K562 (cell line): Measurements from ENCODE around the gene MSL3. TPM values are rescaled to one million over a fixed set of nuclear protein-coding genes. Genes with fewer than 3 reads are reported as not detected.

Experiments
- ATAC-seq: fragments of 200-7000 bp; cut with Tn5 transposase; 3 replicates; pipeline ENCODE4 v1.9.1; 2020; ENCODE audit warnings: moderate library complexity
- BruUV-seq: library from RNA; stranded (reverse); fragments of 400-500 nt; replicated peaks from 2 replicates; lab custom pipeline; 2021; lab: Mats Ljungman, UMichigan
- CTCF ChIA-PET: fragments of 300-600 bp; formaldehyde crosslinking; extraction: SDS; loops from one replicate; lab custom pipeline; 2021; ENCODE audit warnings: low intra/inter-chr PET ratio; lab: Yijun Ruan, JAX
- POLR2A ChIA-PET: fragments of 300-600, 350-650 bp; sonication (Branson Sonifier 250); formaldehyde crosslinking; extraction: SDS; loops from one replicate; lab custom pipeline; 2021; ENCODE audit warnings: antibody characterized with exemption, inconsistent platforms; lab: Yijun Ruan, JAX
- DNase-seq, 4 experiments: peaks; one replicate each; pipeline versions ENCODE4 v3.0.0 to v3.0.0-alpha.2; 2011 to 2018; ENCODE audit warnings: low spot score in 3 of 4, mixed read lengths in 3 of 4; ENCODE audit errors: extremely low read depth in 1 of 4
- FAIRE-seq: peaks from 2 replicates; lab custom pipeline; 2011; peaks lifted over from hg19 to GRCh38; lab: Jason Lieb, UNC
- H2AFZ ChIP-seq: 2 replicates; pipeline ENCODE4 v1.6.0; 2011; ENCODE audit warnings: low read depth, low read length, control low read depth, inconsistent platforms
- H3K27ac ChIP-seq: fragments of 200-600 bp; 3 replicates; pipeline ENCODE4 v1.8.0; 2011; ENCODE audit warnings: low read depth, mild to moderate bottlenecking, control low read depth, inconsistent platforms, low read length, moderate library complexity, mixed read lengths; ENCODE audit errors: extremely low read depth
- H3K27me3 ChIP-seq, 2 experiments: fragments of 300-600 bp in 1 of 2; 2 replicates in 1 of 2; 3 replicates in 1 of 2; pipeline versions ENCODE4 v1.6.0 to v1.8.0; 2011; ENCODE audit warnings: inconsistent platforms in 2 of 2, low read length in 2 of 2, mild to moderate bottlenecking in 1 of 2, mixed read lengths in 1 of 2, moderate library complexity in 1 of 2; ENCODE audit not compliant: control insufficient read depth in 2 of 2, insufficient read depth in 2 of 2
- H3K36me3 ChIP-seq: fragments of 300-600 bp; 3 replicates; pipeline ENCODE4 v1.8.0; 2011; ENCODE audit warnings: mild to moderate bottlenecking, low read length, inconsistent platforms; ENCODE audit not compliant: control insufficient read depth, insufficient read depth
- H3K4me1 ChIP-seq, 2 experiments: fragments of 200-600 bp in 1 of 2; replicated peaks in 1 of 2; 2 replicates in 1 of 2; 3 replicates in 1 of 2; pipeline versions ENCODE4 v1.5.1 to v1.8.0; 2011; ENCODE audit warnings: inconsistent platforms in 2 of 2, low read length in 2 of 2, mild to moderate bottlenecking in 1 of 2, mixed read lengths in 1 of 2, moderate library complexity in 1 of 2; ENCODE audit not compliant: control insufficient read depth in 2 of 2, insufficient read depth in 2 of 2
- H3K4me2 ChIP-seq: 2 replicates; pipeline ENCODE4 v1.6.1; 2011; ENCODE audit warnings: low read length, control low read depth, inconsistent platforms, mixed read lengths; ENCODE audit not compliant: insufficient read depth
- H3K4me3 ChIP-seq: fragments of 200-600 bp; sonication (generic), shearing (Covaris generic); 2 replicates; pipeline ENCODE4 v1.5.1; 2016; ENCODE audit warnings: control low read depth, inconsistent platforms
- H3K79me2 ChIP-seq: fragments of 200-600 bp; 3 replicates; pipeline ENCODE4 v1.8.0; 2011; ENCODE audit warnings: low read length, inconsistent platforms; ENCODE audit not compliant: control insufficient read depth, insufficient read depth
- H3K9ac ChIP-seq, 2 experiments: 2 replicates each; pipeline versions ENCODE4 v1.6.0 to v1.6.1; 2011; ENCODE audit warnings: low read depth in 2 of 2, low read length in 2 of 2, control low read depth in 1 of 2, inconsistent platforms in 1 of 2, mild to moderate bottlenecking in 1 of 2, mixed read lengths in 1 of 2; ENCODE audit not compliant: insufficient read depth in 1 of 2
- H3K9me1 ChIP-seq: one replicate; pipeline ENCODE4 v1.6.0; 2011; ENCODE audit warnings: inconsistent platforms, mild to moderate bottlenecking, low read length, moderate library complexity; ENCODE audit not compliant: control insufficient read depth, insufficient read depth
- H3K9me3 ChIP-seq: replicated peaks from 2 replicates; pipeline ENCODE4 v1.5.1; 2011; ENCODE audit warnings: low read depth, low read length, inconsistent platforms; ENCODE audit not compliant: control insufficient read depth, insufficient read depth
- H4K20me1 ChIP-seq: replicated peaks from 2 replicates; pipeline ENCODE4 v1.6.1; 2011; ENCODE audit warnings: low read length, inconsistent platforms, mixed read lengths; ENCODE audit not compliant: control insufficient read depth, insufficient read depth
- BRF1 ChIP-seq: IDR thresholded peaks from 3 replicates; pipeline ENCODE4 v1.6.1; 2011; ENCODE audit warnings: borderline replicate concordance, mild to moderate bottlenecking; ENCODE audit not compliant: insufficient read length; ENCODE audit errors: extremely low read depth
- FOXK2 ChIP-seq, 2 experiments: fragments of 450-650 bp; IDR thresholded peaks in 1 of 2; conservative IDR thresholded peaks in 1 of 2; 2 replicates each; pipeline ENCODE4 v1.6.1; 2016; ENCODE audit warnings: low read depth in 2 of 2, mild to moderate bottlenecking in 1 of 2
- IFI16 ChIP-seq: fragments of 250-450 bp; sonication (Bioruptor Pico); IDR thresholded peaks from 2 replicates; pipeline ENCODE4 v2.1.2; 2022; ENCODE audit warnings: mild to moderate bottlenecking, inconsistent platforms
- LEF1 ChIP-seq: fragments of 450-650 bp; IDR thresholded peaks from 2 replicates; pipeline ENCODE4 v1.6.1; 2016; ENCODE audit warnings: mild to moderate bottlenecking
- PHF20 ChIP-seq: fragments of 450-650 bp; IDR thresholded peaks from 2 replicates; pipeline ENCODE4 v1.6.1; 2018; ENCODE audit not compliant: partially characterized antibody
- ZNF384 ChIP-seq: IDR thresholded peaks from 2 replicates; pipeline ENCODE4 v1.6.1; 2012; ENCODE audit warnings: low read depth, low read length, improper control_type of control experiment
- ZNF785 ChIP-seq: fragments of 250-450 bp; sonication (Bioruptor Pico); IDR thresholded peaks from 2 replicates; pipeline ENCODE4 v1.4.0; 2020; ENCODE audit warnings: mild to moderate bottlenecking
- WGBS: fragments of 100-300 bp; shearing (Covaris generic); methylation state at CpG from one replicate; pipeline ENCODE4 v1.1.6; 2016; ENCODE audit warnings: low coverage, mixed read lengths; ENCODE audit not compliant: insufficient coverage; ENCODE audit errors: missing lambda C conversion rate; 5-methylcytosine and 5-hydroxymethylcytosine counted together
- in situ Hi-C: fragments of 300-500 bp; cut with MboI; formaldehyde crosslinking; loops from 4 replicates; pipeline ENCODE4 v1.15.0; 2018; ENCODE audit warnings: inconsistent platforms, mixed read lengths
- intact Hi-C: fragments of 100-400 bp; cut with micrococcal nuclease; formaldehyde crosslinking; loops from 2 replicates; pipeline ENCODE4 v1.14.2; 2022
- polyA plus RNA-seq, 8 experiments: library from polyadenylated mRNA; depleted of rRNA in 4 of 8; stranded (reverse) in 5 of 8; unstranded in 3 of 8; fragments of >200 nt; fragmentation: Nextera tagmentation in 2 of 8; fragmentation: Illumina TruSeq in 1 of 8; extraction: Ambion mirVana in 2 of 8; extraction: Trizol in 1 of 8; gene quantifications; 2 replicates each; pipeline versions ENCODE4 v1.2.1 to v1.2.3, GENCODE V29; 2011 to 2014; ENCODE audit warnings: inconsistent platforms in 1 of 8, missing spikeins in 1 of 8
- total RNA-seq, 7 experiments: library from RNA; depleted of rRNA in 6 of 7; stranded (reverse); fragments of >200 nt in 6 of 7; fragmentation: Illumina TruSeq in 2 of 7; extraction: Trizol in 2 of 7; gene quantifications; 2 replicates each; pipeline versions ENCODE4 v1.2.1 to v1.2.3, GENCODE V29; 2011 to 2021; ENCODE audit warnings: low replicate concordance in 1 of 7
- TF ChIP-seq, protein P1 (sequence below): IDR thresholded peaks from 2 replicates; pipeline ENCODE4 v1.6.1; 2011; ENCODE audit not compliant: insufficient read length; ENCODE audit errors: extremely low read depth
- TF ChIP-seq, protein P2 (sequence below): fragments of 450-650 bp; formaldehyde crosslinking; IDR thresholded peaks from 2 replicates; pipeline ENCODE4 v1.4.0; 2020; ENCODE audit warnings: mild to moderate bottlenecking, mixed read lengths
- TF ChIP-seq, protein P3 (sequence below): fragments of 250-450 bp; sonication (Bioruptor Pico); IDR thresholded peaks from 2 replicates; pipeline ENCODE4 v1.4.0; 2020
- TF ChIP-seq, protein P4 (sequence below): conservative IDR thresholded peaks from 2 replicates; pipeline ENCODE4 v1.6.1; 2011; ENCODE audit warnings: low read depth, mild to moderate bottlenecking, low read length; ENCODE audit not compliant: control insufficient read depth

MSL3 gene
- total and polyA plus RNA-seq, 9 of the 15 experiments (the other 6 are each of a cell fraction or from before 2014, with no cell fraction given), result 21.3 to 39.9 (median 27.1) TPM

DNA sequence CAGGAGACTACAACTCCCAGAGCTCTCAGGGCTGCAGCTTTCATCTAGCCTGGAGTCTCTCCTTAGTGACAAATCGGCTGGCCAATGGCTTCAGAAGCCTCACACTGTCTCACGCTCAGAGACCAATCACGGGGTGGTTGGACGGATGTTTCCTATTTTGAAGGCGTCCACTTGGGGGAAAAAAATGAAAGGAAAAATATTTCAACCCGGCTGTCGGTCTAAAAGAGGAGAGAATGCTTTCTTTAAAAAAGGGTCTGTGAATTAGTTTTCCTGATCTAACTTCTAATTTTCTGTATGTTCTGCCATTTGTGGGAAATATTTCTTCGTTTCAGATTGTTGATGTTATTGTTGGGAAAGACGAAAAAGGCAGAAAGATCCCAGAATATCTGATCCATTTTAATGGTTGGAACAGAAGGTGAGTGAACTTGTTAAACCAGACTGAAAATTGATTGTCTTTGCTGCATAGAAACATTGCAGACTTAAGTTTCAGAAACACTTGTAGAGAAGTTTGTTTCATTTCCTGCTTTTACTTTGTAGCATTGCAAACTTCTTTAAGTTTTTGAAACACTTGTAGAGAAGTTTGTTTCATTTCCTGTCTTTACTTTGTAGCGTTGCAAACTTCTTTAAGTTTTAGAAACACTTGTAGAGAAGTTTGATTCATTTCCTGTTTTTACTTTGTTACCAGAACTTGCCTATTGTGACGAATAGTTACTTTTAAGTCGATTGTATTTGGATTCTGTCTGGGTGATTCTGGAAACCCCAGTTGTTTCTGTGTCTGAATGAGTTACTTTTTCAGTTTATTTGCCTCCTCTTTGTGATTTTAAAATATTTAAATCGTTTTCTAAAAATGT is 1.6 kb downstream of the MSL3 start:
- Histone ChIP-seq H2AFZ (peak overlapping the region; percentile 64), H3K4me2 (peak overlapping the region; percentile 92), H4K20me1 (no peaks in the 10 kb centered on the region), H3K27me3 (no peaks in the 10 kb centered on the region), H3K9me3 (no peaks in the 10 kb centered on the region), H3K9me1 (no peaks in the 10 kb centered on the region), H3K4me1 (peaks cover 14 to 17% of the 10 kb centered on the region in 2 experiments; a peak in 4 of 5 replicates), H3K9ac (peak overlapping the region; percentile 82 to 99), H3K79me2 (peaks cover 19% of the 10 kb centered on the region), H3K36me3 (peaks cover 40% of the 10 kb centered on the region), H3K27ac (peak overlapping the region; percentile 46), H3K4me3 (peak overlapping the region; percentile 79)
- 2% methylated on average over 12 of the region's 13 CpGs for WGBS
- ChIA-PET POLR2A (interaction anchor here (0.6 to 1.0 kb wide), 3 partner anchors 22 to 205 kb away, joined by 3 to 6 read pairs (median 3); no protein-coding TSS in a partner anchor), CTCF (interaction anchor here (2.5 kb wide), 1 partner anchor 226 kb away, joined by 14 read pairs; no protein-coding TSS in a partner anchor)
- in situ Hi-C loops (loop anchor here (25.0 kb wide), 2 partner anchors 372 to 1572 kb away; no protein-coding TSS in a partner anchor), intact Hi-C loops (loop anchor here (5.0 kb wide), 1 partner anchor 227 kb away; no protein-coding TSS in a partner anchor)
- FAIRE-seq, result peak; percentile 99
- ATAC-seq, result peak; percentile 96
- DNase-seq, result peak; percentile 61 to 90 (median 74)
- BruUV-seq, result TSS peak; percentile 49
- TF ChIP-seq PHF20 (no peak), BRF1 (no peak), IFI16 (CRISPR knock-in tag) (no peak), ZNF384 (peak; percentile 58; the same call in 1 of the 2 replicates), ZNF785 (no peak), FOXK2 (conservative IDR thresholded peaks at IDR 0.05 in 1 of 2, IDR thresholded peaks at IDR 0.05 in 1 of 2; ENCODE audit: low read depth in 2 of 2) (peak; percentile 66 to 74), LEF1 (no peak)
- TF ChIP-seq, protein P1, sequence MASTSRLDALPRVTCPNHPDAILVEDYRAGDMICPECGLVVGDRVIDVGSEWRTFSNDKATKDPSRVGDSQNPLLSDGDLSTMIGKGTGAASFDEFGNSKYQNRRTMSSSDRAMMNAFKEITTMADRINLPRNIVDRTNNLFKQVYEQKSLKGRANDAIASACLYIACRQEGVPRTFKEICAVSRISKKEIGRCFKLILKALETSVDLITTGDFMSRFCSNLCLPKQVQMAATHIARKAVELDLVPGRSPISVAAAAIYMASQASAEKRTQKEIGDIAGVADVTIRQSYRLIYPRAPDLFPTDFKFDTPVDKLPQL, result no peak
- TF ChIP-seq, protein P2, sequence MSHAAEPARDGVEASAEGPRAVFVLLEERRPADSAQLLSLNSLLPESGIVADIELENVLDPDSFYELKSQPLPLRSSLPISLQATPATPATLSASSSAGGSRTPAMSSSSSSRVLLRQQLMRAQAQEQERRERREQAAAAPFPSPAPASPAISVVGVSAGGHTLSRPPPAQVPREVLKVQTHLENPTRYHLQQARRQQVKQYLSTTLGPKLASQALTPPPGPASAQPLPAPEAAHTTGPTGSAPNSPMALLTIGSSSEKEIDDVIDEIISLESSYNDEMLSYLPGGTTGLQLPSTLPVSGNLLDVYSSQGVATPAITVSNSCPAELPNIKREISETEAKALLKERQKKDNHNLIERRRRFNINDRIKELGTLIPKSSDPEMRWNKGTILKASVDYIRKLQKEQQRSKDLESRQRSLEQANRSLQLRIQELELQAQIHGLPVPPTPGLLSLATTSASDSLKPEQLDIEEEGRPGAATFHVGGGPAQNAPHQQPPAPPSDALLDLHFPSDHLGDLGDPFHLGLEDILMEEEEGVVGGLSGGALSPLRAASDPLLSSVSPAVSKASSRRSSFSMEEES, result no peak
- TF ChIP-seq, protein P3, sequence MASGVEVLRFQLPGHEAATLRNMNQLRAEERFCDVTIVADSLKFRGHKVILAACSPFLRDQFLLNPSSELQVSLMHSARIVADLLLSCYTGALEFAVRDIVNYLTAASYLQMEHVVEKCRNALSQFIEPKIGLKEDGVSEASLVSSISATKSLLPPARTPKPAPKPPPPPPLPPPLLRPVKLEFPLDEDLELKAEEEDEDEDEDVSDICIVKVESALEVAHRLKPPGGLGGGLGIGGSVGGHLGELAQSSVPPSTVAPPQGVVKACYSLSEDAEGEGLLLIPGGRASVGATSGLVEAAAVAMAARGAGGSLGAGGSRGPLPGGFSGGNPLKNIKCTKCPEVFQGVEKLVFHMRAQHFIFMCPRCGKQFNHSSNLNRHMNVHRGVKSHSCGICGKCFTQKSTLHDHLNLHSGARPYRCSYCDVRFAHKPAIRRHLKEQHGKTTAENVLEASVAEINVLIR (CRISPR knock-in tag), result 0 out of 2 replicates have a peak, but pooled peaks have one; percentile 29
- TF ChIP-seq, protein P4, sequence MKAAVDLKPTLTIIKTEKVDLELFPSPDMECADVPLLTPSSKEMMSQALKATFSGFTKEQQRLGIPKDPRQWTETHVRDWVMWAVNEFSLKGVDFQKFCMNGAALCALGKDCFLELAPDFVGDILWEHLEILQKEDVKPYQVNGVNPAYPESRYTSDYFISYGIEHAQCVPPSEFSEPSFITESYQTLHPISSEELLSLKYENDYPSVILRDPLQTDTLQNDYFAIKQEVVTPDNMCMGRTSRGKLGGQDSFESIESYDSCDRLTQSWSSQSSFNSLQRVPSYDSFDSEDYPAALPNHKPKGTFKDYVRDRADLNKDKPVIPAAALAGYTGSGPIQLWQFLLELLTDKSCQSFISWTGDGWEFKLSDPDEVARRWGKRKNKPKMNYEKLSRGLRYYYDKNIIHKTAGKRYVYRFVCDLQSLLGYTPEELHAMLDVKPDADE, result 0 out of 2 replicates have a peak, but pooled peaks have one; percentile 43
